Mesothelial cell of epicardium (in vitro differentiated cells): ENCODE data around the gene TNPO1. TPM values are rescaled to one million over a fixed set of nuclear protein-coding genes. Genes with fewer than 3 reads are reported as not detected.

Experiments
- DNase-seq, 2 experiments: peaks; one replicate each; pipeline ENCODE4 v3.0.0; 2021; ENCODE audit warnings: low spot score in 2 of 2; ENCODE audit not compliant: unreplicated experiment in 2 of 2
- H3K27ac Mint-ChIP-seq: 2 replicates; pipeline ENCODE4 v1.8.0; 2021; ENCODE audit warnings: mixed read lengths
- H3K27me3 Mint-ChIP-seq: 2 replicates; pipeline ENCODE4 v1.8.0; 2021; ENCODE audit warnings: low read depth, mixed read lengths
- H3K36me3 Mint-ChIP-seq: 2 replicates; pipeline ENCODE4 v1.8.0; 2021; ENCODE audit warnings: mixed read lengths
- H3K4me1 Mint-ChIP-seq: 2 replicates; pipeline ENCODE4 v1.8.0; 2021; ENCODE audit warnings: mixed read lengths
- H3K4me3 Mint-ChIP-seq: 2 replicates; pipeline ENCODE4 v1.8.0; 2021; ENCODE audit warnings: mild to moderate bottlenecking, moderate library complexity, mixed read lengths
- H3K9me3 Mint-ChIP-seq: 2 replicates; pipeline ENCODE4 v1.8.0; 2021; ENCODE audit warnings: mixed read lengths
- CTCF ChIP-seq: fragments of 200-600 bp; sonication (generic); IDR thresholded peaks from one replicate; pipeline ENCODE4 v1.5.0; 2021; ENCODE audit warnings: antibody characterized with exemption; ENCODE audit not compliant: unreplicated experiment
- total RNA-seq: library from RNA; stranded (reverse); gene quantifications from 3 replicates; pipeline ENCODE4 v1.2.1, GENCODE V29; 2021

TNPO1 gene
- total RNA-seq, 1 donor from 2014 or later, result 127 TPM

GRCh38 chr5:72814864-72815263, 1.6 kb upstream of the TNPO1 start:
- peaks cover 10% of the 10 kb centered on the region for H3K36me3 Mint-ChIP-seq
- peaks cover 14% of the 10 kb centered on the region for H3K9me3 Mint-ChIP-seq
- peaks cover 19% of the 10 kb centered on the region for H3K4me1 Mint-ChIP-seq
- H3K27me3 Mint-ChIP-seq, result no peaks in the 10 kb centered on the region
- H3K27ac Mint-ChIP-seq, result no peak overlapping the region
- no peak overlapping the region for H3K4me3 Mint-ChIP-seq
- DNase-seq, result no peak
- TF ChIP-seq CTCF, result no peak

- Mint-ChIP-seq H3K27me3 (no peaks in the 10 kb centered on the region), H3K36me3 (peaks cover 10% of the 10 kb centered on the region), H3K4me1 (peaks cover 19% of the 10 kb centered on the region), H3K27ac (peak overlapping the region; percentile 91), H3K4me3 (peak overlapping the region; percentile 95), H3K9me3 (peaks cover 14% of the 10 kb centered on the region)
- no peak for DNase-seq
- TF ChIP-seq CTCF, result no peak
Observed at GRCh38 chr5:72815580-72816283, 729 bp upstream of the TNPO1 start.

- H3K9me3 Mint-ChIP-seq, result peaks cover 5% of the 10 kb centered on the region
- peak overlapping the region; percentile 95 for H3K4me3 Mint-ChIP-seq
- peaks cover 25% of the 10 kb centered on the region for H3K4me1 Mint-ChIP-seq
- H3K36me3 Mint-ChIP-seq, result peaks cover 8% of the 10 kb centered on the region
- no peaks in the 10 kb centered on the region for H3K27me3 Mint-ChIP-seq
- DNase-seq, result peak; percentile 22 to 70
- no peak for TF ChIP-seq CTCF
- H3K27ac Mint-ChIP-seq, result peak overlapping the region; percentile 96
Observed at GRCh38 chr5:72817076-72817481, 618 bp downstream of the TNPO1 start.

GRCh38 chr5:72817671-72818266, 1.3 kb downstream of the TNPO1 start:
- peaks cover 27% of the 10 kb centered on the region for H3K4me1 Mint-ChIP-seq
- no peaks in the 10 kb centered on the region for H3K9me3 Mint-ChIP-seq
- DNase-seq, result no peak
- TF ChIP-seq CTCF, result no peak
- H3K27me3 Mint-ChIP-seq, result no peaks in the 10 kb centered on the region
- peak overlapping the region; percentile 95 for H3K4me3 Mint-ChIP-seq
- H3K27ac Mint-ChIP-seq, result peak overlapping the region; percentile 96
- peaks cover 4% of the 10 kb centered on the region for H3K36me3 Mint-ChIP-seq

GRCh38 chr5:72818866-72819534, 2.5 kb downstream of the TNPO1 start:
- TF ChIP-seq CTCF, result no peak
- Mint-ChIP-seq H3K9me3 (no peaks in the 10 kb centered on the region), H3K36me3 (peaks cover 4% of the 10 kb centered on the region), H3K4me3 (peak overlapping the region; percentile 95), H3K27ac (peak overlapping the region; percentile 96), H3K4me1 (peaks cover 27% of the 10 kb centered on the region), H3K27me3 (no peaks in the 10 kb centered on the region)
- DNase-seq, result no peak
